ENCODE results near the gene PDLIM3. TPM values are rescaled to one million over a fixed set of nuclear protein-coding genes. Genes with fewer than 3 reads are reported as not detected.
"Not testable (repeated sequence)": the region's sequence is repeated elsewhere in the genome, so short reads cannot be mapped to it uniquely, and the experiment has no call there.

Gene PDLIM3
- total RNA-seq, 2 experiments from 2014 or later: not detected

- peak; percentile 23 for DNase-seq
- Mint-ChIP-seq H3K27ac (no peak overlapping the region), H3K4me1 (peaks cover 10% of the 10 kb centered on the region), H3K36me3 (ENCODE audit: low read depth) (no peaks in the 10 kb centered on the region), H3K9me3 (peaks cover 2% of the 10 kb centered on the region), H3K4me3 (no peak overlapping the region), H3K27me3 (peaks cover 17% of the 10 kb centered on the region)
- CTCF ChIA-PET: no interaction called here
- POLR2A ChIA-PET: no interaction called here
Observed at GRCh38 chr4:185566425-185566824, 31.1 kb upstream of the PDLIM3 start.

- peaks cover 2% of the 10 kb centered on the region for H3K9me3 Mint-ChIP-seq
- ChIA-PET POLR2A (no interaction called here), CTCF (no interaction called here)
- peaks cover 10% of the 10 kb centered on the region for H3K4me1 Mint-ChIP-seq
- H3K27me3 Mint-ChIP-seq: peaks cover 19% of the 10 kb centered on the region
- H3K4me3 Mint-ChIP-seq: no peak overlapping the region
- no peak overlapping the region for H3K27ac Mint-ChIP-seq
- H3K36me3 Mint-ChIP-seq (ENCODE audit: low read depth): no peaks in the 10 kb centered on the region
- DNase-seq: no peak
Observed at GRCh38 chr4:185565696-185566095, 30.4 kb upstream of the PDLIM3 start.

- Mint-ChIP-seq H3K27me3 (peaks cover 18% of the 10 kb centered on the region), H3K9me3 (peaks cover 2% of the 10 kb centered on the region), H3K27ac (no peak overlapping the region), H3K36me3 (ENCODE audit: low read depth) (no peaks in the 10 kb centered on the region), H3K4me1 (peaks cover 10% of the 10 kb centered on the region), H3K4me3 (no peak overlapping the region)
- POLR2A ChIA-PET: no interaction called here
- DNase-seq: no peak
- CTCF ChIA-PET: no interaction called here
Observed at GRCh38 chr4:185564349-185564748, 29.0 kb upstream of the PDLIM3 start.

- H3K4me3 Mint-ChIP-seq: no peak overlapping the region
- peaks cover 34% of the 10 kb centered on the region for H3K27me3 Mint-ChIP-seq
- DNase-seq: no peak
- ChIA-PET POLR2A (no interaction called here), CTCF (interaction anchor here (0.6 kb wide), 1 partner anchor 750 kb away, joined by 5 read pairs; no protein-coding TSS in a partner anchor)
- no peaks in the 10 kb centered on the region for H3K36me3 Mint-ChIP-seq (ENCODE audit: low read depth)
- no peak overlapping the region for H3K27ac Mint-ChIP-seq
- H3K4me1 Mint-ChIP-seq: peaks cover 10% of the 10 kb centered on the region
- peaks cover 2% of the 10 kb centered on the region for H3K9me3 Mint-ChIP-seq
Observed at GRCh38 chr4:185562531-185562930, 27.2 kb upstream of the PDLIM3 start.

- Mint-ChIP-seq H3K4me1 (no peaks in the 10 kb centered on the region), H3K27me3 (peaks cover 39% of the 10 kb centered on the region), H3K9me3 (peaks cover 2% of the 10 kb centered on the region), H3K27ac (no peak overlapping the region), H3K36me3 (ENCODE audit: low read depth) (no peaks in the 10 kb centered on the region), H3K4me3 (no peak overlapping the region)
- DNase-seq: no peak
- CTCF ChIA-PET: no interaction called here
- POLR2A ChIA-PET: no interaction called here
Observed at GRCh38 chr4:185560316-185560715, 25.0 kb upstream of the PDLIM3 start.

- Mint-ChIP-seq H3K9me3 (peaks cover 2% of the 10 kb centered on the region), H3K27me3 (peaks cover 40% of the 10 kb centered on the region), H3K27ac (no peak overlapping the region), H3K36me3 (ENCODE audit: low read depth) (no peaks in the 10 kb centered on the region), H3K4me3 (no peak overlapping the region), H3K4me1 (no peaks in the 10 kb centered on the region)
- POLR2A ChIA-PET: no interaction called here
- CTCF ChIA-PET: no interaction called here
- DNase-seq: no peak
Observed at GRCh38 chr4:185559915-185560281, 24.6 kb upstream of the PDLIM3 start.

GRCh38 chr4:185559251-185559914, 24.1 kb upstream of the PDLIM3 start:
- H3K36me3 Mint-ChIP-seq (ENCODE audit: low read depth); H3K4me3 Mint-ChIP-seq; CTCF ChIA-PET; H3K4me1 Mint-ChIP-seq; H3K9me3 Mint-ChIP-seq; POLR2A ChIA-PET; H3K27ac Mint-ChIP-seq; DNase-seq: not testable (repeated sequence)
- peaks cover 35% of the 10 kb centered on the region for H3K27me3 Mint-ChIP-seq

- no peak overlapping the region for H3K27ac Mint-ChIP-seq
- ChIA-PET POLR2A (no interaction called here), CTCF (no interaction called here)
Observed at GRCh38 chr4:185554365-185555126, 19.2 kb upstream of the PDLIM3 start.

GRCh38 chr4:185552254-185552653, 16.9 kb upstream of the PDLIM3 start:
- Mint-ChIP-seq H3K9me3 (no peaks in the 10 kb centered on the region), H3K4me3 (no peak overlapping the region), H3K27me3 (peaks cover 29% of the 10 kb centered on the region), H3K27ac (no peak overlapping the region), H3K4me1 (no peaks in the 10 kb centered on the region), H3K36me3 (ENCODE audit: low read depth) (no peaks in the 10 kb centered on the region)
- POLR2A ChIA-PET: no interaction called here
- CTCF ChIA-PET: interaction anchor here (0.8 kb wide), 1 partner anchor 46 kb away, joined by 3 read pairs; no protein-coding TSS in a partner anchor
- DNase-seq: no peak

More at GRCh38 chr4:185554365-185555126, 19.2 kb upstream of the PDLIM3 start:
- no peak overlapping the region for H3K4me3 Mint-ChIP-seq
- H3K27me3 Mint-ChIP-seq: peaks cover 43% of the 10 kb centered on the region
- DNase-seq: no peak
- H3K36me3 Mint-ChIP-seq (ENCODE audit: low read depth): no peaks in the 10 kb centered on the region
- no peaks in the 10 kb centered on the region for H3K4me1 Mint-ChIP-seq
- no peaks in the 10 kb centered on the region for H3K9me3 Mint-ChIP-seq

- Mint-ChIP-seq H3K36me3 (ENCODE audit: low read depth) (no peaks in the 10 kb centered on the region), H3K4me3 (no peak overlapping the region), H3K9me3 (no peaks in the 10 kb centered on the region), H3K4me1 (no peaks in the 10 kb centered on the region), H3K27ac (no peak overlapping the region), H3K27me3 (peaks cover 29% of the 10 kb centered on the region)
- no peak for DNase-seq
- CTCF ChIA-PET: no interaction called here
- POLR2A ChIA-PET: no interaction called here
Observed at GRCh38 chr4:185550933-185551332, 15.6 kb upstream of the PDLIM3 start.

- POLR2A ChIA-PET: no interaction called here
- H3K27ac Mint-ChIP-seq: no peak overlapping the region
- H3K4me3 Mint-ChIP-seq: no peak overlapping the region
- no peaks in the 10 kb centered on the region for H3K4me1 Mint-ChIP-seq
- H3K9me3 Mint-ChIP-seq: no peaks in the 10 kb centered on the region
- no peaks in the 10 kb centered on the region for H3K36me3 Mint-ChIP-seq (ENCODE audit: low read depth)
- peaks cover 27% of the 10 kb centered on the region for H3K27me3 Mint-ChIP-seq
- CTCF ChIA-PET: interaction anchor here (1.5 kb wide), 1 partner anchor 49 kb away, joined by 3 read pairs; no protein-coding TSS in a partner anchor
- DNase-seq: no peak
Observed at GRCh38 chr4:185549095-185549639, 13.9 kb upstream of the PDLIM3 start.

GRCh38 chr4:185548587-185548986, 13.3 kb upstream of the PDLIM3 start:
- Mint-ChIP-seq H3K27me3 (peaks cover 27% of the 10 kb centered on the region), H3K36me3 (ENCODE audit: low read depth) (no peaks in the 10 kb centered on the region), H3K27ac (no peak overlapping the region), H3K9me3 (no peaks in the 10 kb centered on the region), H3K4me3 (no peak overlapping the region), H3K4me1 (no peaks in the 10 kb centered on the region)
- ChIA-PET CTCF (interaction anchor here (1.5 kb wide), 1 partner anchor 49 kb away, joined by 3 read pairs; no protein-coding TSS in a partner anchor), POLR2A (no interaction called here)
- no peak for DNase-seq

- H3K36me3 Mint-ChIP-seq (ENCODE audit: low read depth): no peaks in the 10 kb centered on the region
- no peaks in the 10 kb centered on the region for H3K4me1 Mint-ChIP-seq
- peaks cover 24% of the 10 kb centered on the region for H3K27me3 Mint-ChIP-seq
- H3K9me3 Mint-ChIP-seq: no peaks in the 10 kb centered on the region
- CTCF ChIA-PET: no interaction called here
- no peak overlapping the region for H3K4me3 Mint-ChIP-seq
- DNase-seq: no peak
- H3K27ac Mint-ChIP-seq: no peak overlapping the region
- POLR2A ChIA-PET: no interaction called here
Observed at GRCh38 chr4:185546335-185546734, 11.0 kb upstream of the PDLIM3 start.

All from activated CD4-positive, alpha-beta memory T cell treated with anti-CD3 and anti-CD28 coated beads, Interleukin-2, amount 10 ng/mL, durations not matched to agents 7 days and 5 days (primary cell).